ENCODE data around the gene ROR1.

- TF ChIP-seq CTCF (IDR thresholded peaks at IDR 0.05) (no peak), POLR2A (IDR thresholded peaks at IDR 0.05) (no peak)
Observed at GRCh38 chr1:63943393-63943792, 169.6 kb downstream of the ROR1 start.

Measured in right lobe of liver (tissue), 4 donors.